GM18517 (cell line): ENCODE data around the gene ASIC3.
A peak's percentile ranks its signal among the peaks of the same experiment; 100 is the strongest.
"Not testable (repeated sequence)": the region's sequence is repeated elsewhere in the genome, so short reads cannot be mapped to it uniquely, and the experiment has no call there.

Experiments
- ATAC-seq: cut with Tn5 transposase; IDR thresholded peaks from one replicate; pipeline ENCODE4 v1.9.1; 2021; ENCODE audit warnings: mild to moderate bottlenecking, moderate library complexity; ENCODE audit not compliant: unreplicated experiment

Gene ASIC3

GRCh38 chr7:151013733-151014497 lies 34.4 kb upstream of the ASIC3 start:
- no peak for ATAC-seq

GRCh38 chr7:151014950-151015349 lies 33.4 kb upstream of the ASIC3 start:
- no peak for ATAC-seq

GRCh38 chr7:151015967-151016366 lies 32.4 kb upstream of the ASIC3 start:
- no peak for ATAC-seq

GRCh38 chr7:151016505-151016904 lies 31.8 kb upstream of the ASIC3 start:
- no peak for ATAC-seq

- ATAC-seq, result no peak
These were observed 31.4 kb upstream of the ASIC3 start for GRCh38 chr7:151016942-151017341.

- no peak for ATAC-seq
These were observed 30.9 kb upstream of the ASIC3 start for GRCh38 chr7:151017370-151017952.

- ATAC-seq, result no peak
These were observed 30.3 kb upstream of the ASIC3 start for GRCh38 chr7:151017953-151018420.

- no peak for ATAC-seq
These were observed 29.8 kb upstream of the ASIC3 start for GRCh38 chr7:151018421-151019129.

GRCh38 chr7:151019130-151019447 lies 29.2 kb upstream of the ASIC3 start:
- no peak for ATAC-seq

GRCh38 chr7:151020231-151020630 lies 28.1 kb upstream of the ASIC3 start:
- ATAC-seq, result no peak

GRCh38 chr7:151023232-151023631 lies 25.1 kb upstream of the ASIC3 start:
- ATAC-seq, result no peak

GRCh38 chr7:151024435-151025056 lies 23.8 kb upstream of the ASIC3 start, which contains the start of gene ATG9B:
TSS of gene ATG9B (minus strand) at chr7:151024494. CDS start at chr7:151024423, 71 bp downstream.
- ATAC-seq, result no peak

- ATAC-seq, result no peak
These were observed 22.2 kb upstream of the ASIC3 start for GRCh38 chr7:151025924-151026671.

- not testable (repeated sequence) for ATAC-seq
These were observed 21.3 kb upstream of the ASIC3 start for GRCh38 chr7:151026771-151027727.

GRCh38 chr7:151027728-151028130 lies 20.6 kb upstream of the ASIC3 start:
- peak; percentile 9 for ATAC-seq

- ATAC-seq, result peak; percentile 95
These were observed 20.0 kb upstream of the ASIC3 start, which contains the start of gene ABCB8 for GRCh38 chr7:151028131-151028947. TSS of gene ABCB8 (plus strand) at chr7:151028450. CDS start at chr7:151028516, 66 bp downstream.

- no peak for ATAC-seq
These were observed 19.3 kb upstream of the ASIC3 start for GRCh38 chr7:151028948-151029501.

GRCh38 chr7:151031011-151031410 lies 17.3 kb upstream of the ASIC3 start:
- no peak for ATAC-seq
